GM19438 (cell line): ENCODE measurements around the gene ZNF189.
"Not testable (repeated sequence)": the region's sequence is repeated elsewhere in the genome, so short reads cannot be mapped to it uniquely, and the experiment has no call there.

Experiments
- ATAC-seq: cut with Tn5 transposase; IDR thresholded peaks from one replicate; pipeline ENCODE4 v1.9.1; 2021; ENCODE audit warnings: low read depth; ENCODE audit not compliant: unreplicated experiment

ZNF189 gene

DNA sequence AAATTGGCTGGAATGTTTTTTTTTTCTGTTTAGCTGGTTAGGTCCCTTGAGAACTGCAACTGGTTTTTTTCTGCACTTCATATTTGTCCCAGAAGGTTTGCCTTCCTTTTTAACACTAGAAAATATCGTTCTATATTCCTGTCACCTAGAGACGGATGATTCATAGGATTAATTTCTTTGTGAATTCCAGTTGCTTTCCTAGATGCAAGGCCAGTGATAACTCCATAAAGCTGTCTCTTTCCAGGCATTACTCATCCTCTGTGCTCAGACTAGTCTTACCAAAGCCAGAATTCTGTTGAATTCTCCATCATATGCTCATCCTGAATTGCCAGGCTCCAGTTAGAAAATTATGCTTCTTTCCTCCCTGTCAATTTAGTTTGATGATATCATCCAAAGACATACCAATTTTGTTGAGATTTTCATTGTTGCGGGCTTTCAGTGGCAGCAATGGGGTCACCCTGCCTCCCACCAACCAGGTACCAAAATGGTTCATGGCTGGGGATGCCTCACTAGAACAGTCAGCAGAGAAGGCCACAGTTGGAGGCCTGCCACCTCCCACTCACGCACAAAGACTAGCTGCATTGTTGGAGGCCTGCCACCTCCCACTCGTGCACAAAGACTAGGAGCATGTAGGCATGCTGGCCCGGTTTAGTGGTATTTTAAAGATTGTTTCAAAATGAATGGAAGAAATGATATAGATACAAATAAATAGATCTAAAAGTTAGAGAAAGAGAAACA, 22.4 kb upstream of the ZNF189 start:
- no peak for ATAC-seq

- ATAC-seq, result no peak
Observed at GRCh38 chr9:101380295-101380694, 18.4 kb upstream of the ZNF189 start.

DNA sequence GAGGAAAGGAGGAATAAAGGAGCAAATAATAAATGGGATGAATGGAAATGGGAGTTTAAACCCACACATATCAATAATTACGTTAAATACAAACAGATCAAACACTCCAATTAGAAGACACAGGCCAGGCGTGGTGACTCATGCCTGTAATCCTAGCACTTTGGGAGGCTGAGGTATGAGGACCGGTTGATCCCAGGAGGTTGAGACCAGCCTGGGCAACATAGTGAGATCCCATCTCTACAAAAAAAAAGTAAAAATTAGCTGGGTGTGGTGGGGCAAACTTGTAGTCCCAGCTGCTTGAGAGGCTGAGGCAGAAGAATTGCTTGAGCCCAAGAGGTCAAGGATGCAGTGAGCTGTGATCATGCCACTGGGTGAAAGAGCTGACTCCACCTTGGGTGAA, 17.5 kb upstream of the ZNF189 start:
- no peak for ATAC-seq

- no peak for ATAC-seq
Observed at GRCh38 chr9:101381833-101382342, 16.8 kb upstream of the ZNF189 start.

DNA sequence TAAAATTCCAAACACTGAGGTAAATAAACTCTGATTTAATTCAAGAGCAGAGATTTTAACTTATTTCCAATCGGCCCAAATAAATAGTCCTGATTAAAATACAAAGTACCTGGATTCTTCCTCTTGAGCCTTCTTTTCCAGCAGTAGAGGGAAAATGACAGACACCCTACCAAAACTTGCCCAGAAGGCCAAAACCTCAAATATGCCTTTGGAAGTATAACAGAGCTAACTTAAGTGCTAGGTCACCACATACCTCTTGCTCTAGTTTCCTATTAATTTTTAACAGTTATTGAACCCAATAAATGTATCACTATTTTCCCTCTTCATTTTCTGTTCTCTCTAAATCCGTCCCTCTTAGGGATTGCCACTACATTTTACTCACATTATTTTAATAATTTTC, 15.3 kb upstream of the ZNF189 start:
- no peak for ATAC-seq

DNA sequence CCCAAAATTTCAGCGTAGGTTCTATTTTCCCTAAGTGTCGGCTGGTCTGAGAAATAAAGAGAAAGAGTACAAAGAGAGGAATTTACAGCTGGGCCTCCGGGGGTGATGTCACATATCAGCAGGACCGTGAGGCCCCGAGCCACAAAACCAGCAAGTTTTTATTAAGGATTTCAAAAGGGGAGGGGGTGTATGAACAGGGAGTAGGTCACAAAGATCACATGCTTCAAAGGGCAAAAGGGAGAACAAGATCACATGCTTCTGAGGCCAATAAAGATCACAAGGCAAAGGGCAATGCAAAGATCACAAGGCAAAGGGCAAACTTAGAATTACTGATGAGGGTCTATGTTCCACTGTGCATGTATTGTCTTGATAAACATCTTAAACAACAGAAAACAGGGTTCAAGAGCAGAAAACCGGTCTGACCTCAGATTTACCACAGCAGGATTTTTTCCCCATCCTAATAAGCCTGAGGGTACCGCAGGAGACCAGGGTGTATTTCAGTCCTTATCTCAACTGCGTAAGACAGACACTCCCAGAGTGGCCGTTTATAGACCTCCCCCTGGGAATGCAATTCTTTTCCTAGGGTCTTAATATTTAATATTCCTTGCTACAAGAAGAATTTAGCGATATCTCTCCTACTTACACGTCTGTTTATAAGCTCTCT, 13.6 kb upstream of the ZNF189 start, which contains the start of gene BAAT:
BAAT (minus strand) TSS at position 134 of the 664 bp plus-strand sequence. CDS start 13,602 bp downstream, outside the sequence.
- not testable (repeated sequence) for ATAC-seq

DNA sequence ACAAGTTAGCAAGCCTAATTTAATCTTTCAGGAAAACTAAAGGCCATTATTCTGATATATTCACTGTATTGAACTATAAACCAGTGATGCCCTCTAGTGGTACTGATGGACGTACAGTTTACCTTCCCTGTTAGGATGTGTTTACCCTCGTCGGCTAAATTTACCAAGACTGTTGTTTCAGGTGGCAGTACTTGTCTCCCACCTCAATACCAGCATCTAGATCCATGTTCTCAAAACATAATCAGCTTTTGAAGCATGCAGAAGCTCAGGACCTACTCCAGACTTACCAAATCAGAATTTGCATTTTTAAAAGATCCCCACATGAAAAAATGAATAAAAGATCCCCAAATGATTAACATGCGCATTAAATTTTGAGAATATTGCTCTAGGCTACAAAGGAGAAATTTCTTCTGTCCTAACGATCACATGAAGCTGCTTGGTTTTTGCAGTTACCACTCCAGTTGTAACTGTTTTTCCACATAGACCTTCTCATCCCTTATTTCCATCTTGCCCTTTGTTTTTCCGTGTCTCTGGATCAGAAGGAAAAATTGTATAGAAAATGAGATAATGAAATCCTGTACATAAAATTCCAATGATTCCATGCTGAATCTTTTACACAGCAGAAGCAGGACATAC, 10.7 kb upstream of the ZNF189 start:
- peak; percentile 62 for ATAC-seq

DNA sequence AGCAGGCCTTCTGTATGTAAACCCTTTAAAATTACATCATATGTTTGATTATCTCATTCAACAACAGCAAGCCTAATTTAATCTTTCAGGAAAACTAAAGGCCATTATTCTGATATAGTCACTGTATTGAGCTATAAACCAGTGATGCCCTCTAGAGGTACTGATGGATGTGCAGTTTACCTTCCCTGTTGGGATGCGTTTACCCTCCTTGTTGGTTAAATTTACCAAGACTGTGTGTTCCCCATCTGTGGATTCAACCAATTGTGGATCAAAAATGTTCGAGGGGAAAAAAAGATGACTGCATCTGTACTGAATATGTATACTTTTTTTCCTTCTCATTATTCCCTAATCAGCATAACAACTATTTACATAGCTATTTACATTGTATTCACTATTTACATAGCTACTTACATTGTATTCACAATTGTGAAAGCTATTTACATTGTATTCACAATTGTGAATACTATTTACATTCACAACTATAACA, 10.1 kb upstream of the ZNF189 start:
- no peak for ATAC-seq

DNA sequence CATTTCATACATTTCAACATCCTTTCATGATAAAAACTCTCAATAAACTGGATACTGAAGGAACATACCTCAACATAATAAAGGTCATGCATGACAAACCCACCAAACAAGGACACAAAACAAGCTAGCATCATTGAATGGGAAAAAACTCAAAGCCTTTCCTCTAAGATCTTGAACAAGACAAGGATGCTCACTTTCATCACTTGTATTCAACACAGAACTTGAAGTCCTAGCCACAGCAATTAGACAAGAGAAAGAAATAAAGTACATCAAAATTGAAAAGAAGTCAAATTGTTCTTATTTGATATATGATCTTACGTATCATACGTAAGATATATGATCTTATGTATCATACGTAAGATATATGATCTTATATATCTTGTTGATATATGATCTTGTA, 5.5 kb upstream of the ZNF189 start:
- ATAC-seq, result no peak

DNA sequence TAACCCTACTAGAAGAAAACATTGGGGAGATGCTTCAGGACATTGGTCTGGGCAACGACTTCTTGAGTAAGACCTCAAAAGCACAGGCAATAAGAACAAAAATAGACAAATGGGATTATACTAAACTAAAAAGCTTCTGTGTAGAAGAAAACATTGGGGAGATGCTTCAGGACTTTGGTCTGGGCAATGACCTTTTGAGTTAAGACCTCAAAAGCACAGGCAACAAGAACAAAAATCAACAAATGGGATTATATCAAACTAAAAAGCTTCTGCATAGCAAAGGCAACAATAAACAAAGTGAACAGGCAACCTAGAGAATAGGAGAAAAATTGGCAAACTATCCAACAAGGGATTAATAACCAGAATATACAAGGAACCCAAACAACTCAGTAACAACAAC, 4.0 kb upstream of the ZNF189 start:
- ATAC-seq, result no peak

DNA sequence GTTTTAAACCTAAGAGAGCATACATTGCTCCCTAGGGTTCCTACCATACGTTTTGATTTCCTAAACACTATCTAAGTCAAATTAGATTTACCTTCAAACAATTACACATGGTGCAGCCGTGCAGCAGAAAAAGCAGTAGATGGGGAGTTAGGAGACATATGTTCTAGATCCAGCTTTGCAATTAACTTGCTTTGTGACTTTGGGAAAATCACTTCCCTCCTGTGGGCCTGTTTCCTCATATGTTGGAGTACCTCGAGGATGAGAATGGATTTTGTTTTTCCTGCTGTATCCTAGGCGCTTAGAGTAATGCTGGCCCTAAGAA, 944 bp upstream of the ZNF189 start:
- no peak for ATAC-seq

- peak; percentile 11 for ATAC-seq
Observed at GRCh38 chr9:101398930-101399642, 435 bp downstream of the ZNF189 start.

- no peak for ATAC-seq
Observed at GRCh38 chr9:101399643-101399970, 956 bp downstream of the ZNF189 start.

DNA sequence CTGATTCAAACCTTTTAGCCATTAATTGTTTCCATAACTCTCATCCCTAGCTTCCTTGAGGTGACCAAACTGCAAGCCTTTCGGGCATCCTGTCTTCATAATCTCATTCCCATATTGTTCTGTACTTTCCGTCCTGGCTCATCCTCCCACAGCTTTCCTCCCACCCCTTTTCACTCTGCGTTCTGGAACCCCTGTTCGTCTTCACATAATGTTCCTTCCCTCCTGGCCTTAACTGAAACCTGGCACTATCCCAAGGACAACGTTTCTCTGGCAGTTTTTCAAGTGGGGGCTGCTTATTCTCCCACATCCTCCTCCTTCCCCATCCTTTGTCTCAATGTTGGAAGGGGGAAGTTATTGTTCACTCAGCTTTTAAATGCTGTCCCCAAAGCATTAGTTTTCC, 1.5 kb downstream of the ZNF189 start:
- no peak for ATAC-seq

DNA sequence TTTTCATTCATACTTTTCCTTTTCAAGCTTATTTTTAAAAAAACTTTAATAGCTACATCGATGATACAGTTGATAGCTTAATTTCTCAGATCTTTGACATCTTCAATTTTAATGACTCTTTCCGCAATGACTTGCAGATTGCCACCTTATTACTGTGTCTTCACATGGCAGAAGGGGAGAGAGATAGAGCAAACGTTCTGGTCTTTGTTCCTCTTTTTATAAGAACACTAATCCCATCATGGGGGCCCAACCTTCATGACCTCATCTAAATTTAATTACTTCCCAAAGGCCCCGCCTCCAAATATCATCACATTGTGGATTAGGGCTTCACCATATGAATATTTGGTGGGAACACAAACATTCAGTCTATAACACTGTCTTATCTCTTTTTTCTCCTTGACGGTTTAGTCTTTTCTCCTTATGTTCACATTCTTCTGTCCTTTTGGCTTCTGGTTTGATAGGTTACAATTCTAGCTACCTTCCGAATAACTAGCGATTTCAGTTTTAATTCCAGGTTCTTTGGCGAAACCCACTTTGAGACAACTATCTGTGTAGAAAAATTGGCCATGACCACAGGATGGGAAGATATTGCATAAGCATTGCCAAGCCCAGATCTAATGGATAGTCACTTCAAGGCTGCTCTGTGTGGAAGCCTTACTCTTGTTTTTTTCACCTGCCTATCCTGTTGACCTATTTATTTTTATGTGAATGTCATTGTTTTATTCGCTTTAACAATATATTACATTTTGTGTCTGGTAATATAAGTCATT, 5.0 kb downstream of the ZNF189 start:
- ATAC-seq, result no peak

DNA sequence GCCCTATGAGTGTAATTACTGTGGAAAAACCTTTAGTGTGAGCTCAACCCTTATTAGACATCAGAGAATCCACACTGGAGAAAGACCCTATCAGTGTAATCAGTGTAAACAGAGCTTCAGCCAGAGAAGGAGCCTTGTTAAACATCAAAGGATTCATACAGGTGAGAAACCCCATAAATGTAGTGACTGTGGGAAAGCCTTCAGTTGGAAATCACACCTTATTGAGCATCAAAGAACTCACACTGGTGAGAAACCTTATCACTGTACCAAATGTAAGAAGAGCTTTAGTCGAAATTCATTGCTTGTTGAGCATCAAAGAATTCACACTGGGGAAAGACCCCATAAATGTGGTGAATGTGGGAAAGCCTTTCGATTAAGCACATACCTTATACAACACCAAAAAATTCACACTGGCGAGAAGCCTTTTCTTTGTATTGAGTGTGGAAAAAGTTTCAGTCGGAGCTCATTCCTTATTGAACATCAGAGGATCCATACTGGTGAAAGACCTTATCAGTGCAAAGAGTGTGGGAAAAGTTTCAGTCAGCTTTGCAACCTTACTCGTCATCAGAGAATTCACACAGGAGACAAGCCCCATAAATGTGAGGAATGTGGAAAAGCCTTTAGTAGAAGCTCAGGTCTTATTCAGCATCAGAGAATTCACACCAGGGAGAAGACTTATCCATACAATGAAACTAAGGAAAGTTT, 9.9 kb downstream of the ZNF189 start:
- ATAC-seq, result no peak

- no peak for ATAC-seq
Observed at GRCh38 chr9:101409079-101409477, 10.4 kb downstream of the ZNF189 start.

GRCh38 chr9:101414839-101415238, 16.2 kb downstream of the ZNF189 start:
- ATAC-seq, result no peak

- ATAC-seq, result no peak
Observed at GRCh38 chr9:101415578-101415977, 16.9 kb downstream of the ZNF189 start.

DNA sequence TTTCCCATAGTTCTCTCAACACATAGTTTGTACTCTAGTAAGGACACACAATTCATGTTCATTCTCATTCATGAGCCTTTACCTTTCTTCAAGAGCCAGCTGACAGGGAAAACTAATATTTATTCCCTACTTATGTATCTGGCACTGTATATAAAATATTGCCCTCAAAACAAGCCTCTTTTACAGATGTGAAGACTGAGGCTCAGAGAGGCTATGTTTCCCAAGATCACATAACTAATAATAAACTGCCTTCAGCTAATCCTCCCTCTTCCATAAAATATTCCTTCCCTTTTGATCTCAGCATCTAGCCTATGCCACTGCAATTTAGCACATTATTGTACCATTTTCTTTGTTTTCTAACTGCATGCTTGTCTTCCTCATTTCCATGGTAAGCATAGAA, 18.7 kb downstream of the ZNF189 start:
- ATAC-seq, result no peak
